ENCODE results near the gene CAMK2G. TPM values are rescaled to one million over a fixed set of nuclear protein-coding genes. Genes with fewer than 3 reads are reported as not detected.

Gene CAMK2G
- total and polyA plus RNA-seq, 7 donors: 15.8 to 60.3 (median 50.5) TPM

DNA sequence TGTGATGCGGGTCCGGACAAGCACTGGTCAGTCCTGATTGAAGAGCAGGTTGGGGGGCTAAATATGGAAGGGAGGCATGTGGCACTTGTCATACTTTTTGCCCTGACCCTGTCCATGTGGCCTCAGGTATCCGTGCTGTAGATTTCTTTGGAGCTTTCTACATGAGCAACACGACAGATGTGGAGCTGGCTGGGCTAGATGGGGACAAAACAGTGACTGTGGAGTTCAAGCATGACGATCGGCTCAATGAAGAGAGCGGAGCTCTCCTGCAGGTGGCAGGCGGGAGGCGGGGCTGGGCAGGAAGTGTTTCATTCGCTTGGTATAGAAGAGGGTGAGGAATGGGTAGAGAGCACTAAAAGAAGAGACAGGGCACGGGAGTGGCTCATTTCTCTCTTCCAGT lies 105.5 kb downstream of the CAMK2G start:
- peaks cover 11 to 79% of the 10 kb centered on the region in 2 donors for H3K36me3 ChIP-seq (ENCODE audit: insufficient read depth in 1 of 2, low read depth in 1 of 2)
- 58 to 68% (median 64%) methylated on average over 11 of the region's 11 CpGs for WGBS, 3 donors
- no peak for ATAC-seq
- no peak for DNase-seq
- no peaks in the 10 kb centered on the region for H3K27me3 ChIP-seq (ENCODE audit: insufficient read depth in 3 of 3, low read length in 2 of 3)
- no peak for TF ChIP-seq CTCF (IDR thresholded peaks at IDR 0.05)
- no peak overlapping the region for H3K4me3 ChIP-seq
- no peak overlapping the region for H3K27ac ChIP-seq
- intact Hi-C loops (cut with DNase I): no loop called here
- H3K4me1 ChIP-seq: peaks cover 13% of the 10 kb centered on the region
- H3K9me3 ChIP-seq: no peaks in the 10 kb centered on the region

DNA sequence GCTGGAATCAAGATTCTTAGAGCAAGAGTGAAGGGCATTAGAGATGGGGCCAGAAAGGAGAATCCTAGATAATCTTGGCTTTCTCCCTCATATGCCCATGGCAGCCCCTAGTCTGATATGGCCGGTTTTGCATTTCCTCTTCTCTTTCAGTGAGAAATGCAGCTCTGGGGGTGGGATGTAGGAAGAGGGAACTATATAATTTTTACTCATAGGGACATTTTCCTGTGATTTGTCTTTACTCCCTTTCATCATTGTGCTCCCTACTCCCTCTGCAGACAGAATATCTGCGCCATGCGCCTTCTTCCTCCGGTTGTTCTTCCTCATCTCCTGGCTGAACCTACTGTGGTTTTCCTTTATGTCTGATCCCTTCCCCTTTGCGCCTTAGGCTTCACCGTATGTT lies 109.3 kb downstream of the CAMK2G start:
- H3K36me3 ChIP-seq (ENCODE audit: insufficient read depth in 1 of 2, low read depth in 1 of 2): peaks cover 31 to 100% of the 10 kb centered on the region in 2 donors
- no peak for TF ChIP-seq CTCF (IDR thresholded peaks at IDR 0.05)
- no peaks in the 10 kb centered on the region for H3K4me1 ChIP-seq
- 93 to 96% (median 94%) methylated on average over 6 of the region's 6 CpGs for WGBS, 3 donors
- H3K27me3 ChIP-seq (ENCODE audit: insufficient read depth in 3 of 3, low read length in 2 of 3): no peaks in the 10 kb centered on the region
- intact Hi-C loops (cut with DNase I): no loop called here
- H3K4me3 ChIP-seq: no peak overlapping the region
- H3K9me3 ChIP-seq: no peaks in the 10 kb centered on the region
- no peak overlapping the region for H3K27ac ChIP-seq
- no peak for ATAC-seq
- DNase-seq: no peak

- Histone ChIP-seq H3K36me3 (ENCODE audit: insufficient read depth in 1 of 2, low read depth in 1 of 2) (peaks cover 31 to 99% of the 10 kb centered on the region in 2 donors), H3K27me3 (ENCODE audit: insufficient read depth in 3 of 3, low read length in 2 of 3) (no peaks in the 10 kb centered on the region), H3K4me3 (no peak overlapping the region), H3K9me3 (no peaks in the 10 kb centered on the region), H3K4me1 (no peaks in the 10 kb centered on the region), H3K27ac (no peak overlapping the region)
- WGBS, 3 donors: 70 to 79% (median 74%) methylated on average over 2 of the region's 2 CpGs
- ATAC-seq (no peak), DNase-seq (no peak)
- intact Hi-C loops (cut with DNase I): no loop called here
- no peak for TF ChIP-seq CTCF (IDR thresholded peaks at IDR 0.05)
Observed at GRCh38 chr10:73763343-73763742, 111.0 kb downstream of the CAMK2G start.

GRCh38 chr10:73762915-73763314 lies 111.4 kb downstream of the CAMK2G start:
- no peak for DNase-seq
- H3K9me3 ChIP-seq: no peaks in the 10 kb centered on the region
- intact Hi-C loops (cut with DNase I): no loop called here
- no peak overlapping the region for H3K4me3 ChIP-seq
- H3K4me1 ChIP-seq: no peaks in the 10 kb centered on the region
- WGBS, 3 donors: 66 to 81% (median 78%) methylated on average over 2 of the region's 2 CpGs
- H3K27me3 ChIP-seq (ENCODE audit: insufficient read depth in 3 of 3, low read length in 2 of 3): no peaks in the 10 kb centered on the region
- TF ChIP-seq CTCF (IDR thresholded peaks at IDR 0.05): no peak
- peaks cover 31 to 97% of the 10 kb centered on the region in 2 donors for H3K36me3 ChIP-seq (ENCODE audit: insufficient read depth in 1 of 2, low read depth in 1 of 2)
- no peak overlapping the region for H3K27ac ChIP-seq
- ATAC-seq: no peak

Other genes with a start within 250 kb of the CAMK2G start
- gene MYOZ1, start 233.1 kb downstream of the CAMK2G start, total RNA-seq: 1,000 to 10,000 TPM in 3 of 4 donors, 100 to 1,000 TPM in 1; 805 to 1,915 (median 1,417) TPM
- gene MYOZ1, start 233.1 kb downstream of the CAMK2G start, polyA plus RNA-seq: 1,000 to 10,000 TPM in 1 of 3 donors, 100 to 1,000 TPM in 2; 318 to 1,157 (median 878) TPM
- gene SYNPO2L, start 218.5 kb downstream of the CAMK2G start, total RNA-seq: 100 to 1,000 TPM; 132 to 289 (median 185) TPM
- 10 to 100 TPM in 2 of 3 donors, 1 to 10 TPM in 1; 8.8 to 60.7 (median 27.3) TPM for gene SYNPO2L, start 218.5 kb downstream of the CAMK2G start, polyA plus RNA-seq
- gene AGAP5, start 176.4 kb downstream of the CAMK2G start, total RNA-seq: 1 to 10 TPM; 1.4 to 3.6 (median 2.9) TPM
- gene AGAP5, start 176.4 kb downstream of the CAMK2G start, polyA plus RNA-seq: 1 to 10 TPM; 2.1 to 2.3 (median 2.2) TPM
- gene SEC24C, start 130.2 kb downstream of the CAMK2G start, total RNA-seq: 10 to 100 TPM; 44.8 to 60.2 (median 52.0) TPM
- gene SEC24C, start 130.2 kb downstream of the CAMK2G start, polyA plus RNA-seq: 10 to 100 TPM; 28.8 to 60.5 (median 56.2) TPM
- 10 to 100 TPM; 19.9 to 30.9 (median 21.9) TPM for gene CHCHD1, start 92.5 kb downstream of the CAMK2G start, total RNA-seq
- gene CHCHD1, start 92.5 kb downstream of the CAMK2G start, polyA plus RNA-seq: 10 to 100 TPM; 66.9 to 98.7 (median 94.3) TPM
- gene ZSWIM8, start 88.9 kb downstream of the CAMK2G start, total RNA-seq: 10 to 100 TPM; 57.0 to 65.1 (median 58.7) TPM
- gene ZSWIM8, start 88.9 kb downstream of the CAMK2G start, polyA plus RNA-seq: 10 to 100 TPM; 40.5 to 68.3 (median 54.4) TPM
- gene NDST2, start 63.0 kb downstream of the CAMK2G start, total RNA-seq: 10 to 100 TPM in 3 of 4 donors, 1 to 10 TPM in 1; 9.4 to 14.5 (median 12.0) TPM
- 1 to 10 TPM; 4.5 to 8.6 (median 7.8) TPM for gene NDST2, start 63.0 kb downstream of the CAMK2G start, polyA plus RNA-seq
- gene PLAU, start 36.6 kb upstream of the CAMK2G start, total RNA-seq: 10 to 100 TPM in 2 of 4 donors, 1 to 10 TPM in 2; 5.0 to 18.2 (median 10.6) TPM
- 1 to 10 TPM; 3.8 to 7.6 (median 7.1) TPM for gene PLAU, start 36.6 kb upstream of the CAMK2G start, polyA plus RNA-seq
- 100 to 1,000 TPM in 3 of 4 donors, 10 to 100 TPM in 1; 89.1 to 426 (median 179) TPM for gene VCL, start 123.6 kb upstream of the CAMK2G start, total RNA-seq
- gene VCL, start 123.6 kb upstream of the CAMK2G start, polyA plus RNA-seq: 10 to 100 TPM; 54.5 to 93.2 (median 91.4) TPM